GM08714 (cell line): Measurements from ENCODE around the gene CLEC7A.

Source experiments
- H3K4me3 ChIP-seq: fragments of 200-500 bp; sonication (Bioruptor generic); 2 replicates; pipeline ENCODE4 v1.5.1; 2014; ENCODE audit warnings: mild to moderate bottlenecking, low read length, inconsistent platforms
- ZNF274 ChIP-seq: IDR thresholded peaks from 2 replicates; pipeline ENCODE4 v1.6.1; 2012; ENCODE audit warnings: mild to moderate bottlenecking, low read depth, low read length

CLEC7A gene

DNA sequence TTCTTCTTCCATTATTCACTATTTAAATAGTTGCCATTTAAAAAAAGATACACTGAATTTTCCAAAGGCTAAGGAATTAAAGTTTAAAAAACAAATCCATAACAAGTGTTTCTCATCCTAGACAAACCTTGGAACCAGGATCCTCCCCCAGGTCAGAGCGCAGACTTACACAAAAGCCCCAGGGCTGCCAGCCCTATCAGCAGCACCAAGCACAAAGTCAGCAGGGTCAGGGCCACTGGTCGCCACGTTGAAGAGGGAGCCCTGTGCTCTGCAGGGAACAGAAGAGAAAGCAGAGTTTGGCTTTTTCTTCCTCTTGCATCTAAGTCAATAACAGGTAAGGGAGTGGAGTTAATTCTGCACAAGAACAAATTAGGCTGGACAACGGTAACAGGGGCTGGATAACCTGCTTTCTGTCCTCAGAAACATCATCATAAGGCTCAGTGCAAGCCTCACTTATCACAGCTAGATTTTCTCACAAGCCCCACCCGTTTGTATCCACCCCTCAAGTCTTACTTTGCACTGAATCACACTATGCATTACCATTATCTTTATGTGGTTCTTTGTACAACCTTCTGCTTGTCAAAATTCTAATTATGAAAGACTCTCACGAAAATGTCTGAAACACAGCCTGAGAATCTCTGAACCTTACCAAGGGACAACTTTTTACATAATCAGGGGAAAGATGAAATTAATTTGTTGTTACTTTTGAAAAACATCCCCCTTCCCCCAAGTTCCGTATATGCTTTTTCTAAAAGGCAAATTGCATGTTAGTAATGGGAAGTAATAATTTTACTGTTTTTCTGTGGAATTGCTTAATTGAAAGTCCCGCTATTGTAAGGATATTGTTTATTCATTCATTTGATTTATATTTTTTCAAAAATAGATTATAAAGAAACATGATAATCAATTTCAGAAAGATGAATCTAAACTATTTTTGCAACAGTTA lies 40.8 kb downstream of the CLEC7A start:
- no peak overlapping the region for H3K4me3 ChIP-seq
- TF ChIP-seq ZNF274 = no peak

DNA sequence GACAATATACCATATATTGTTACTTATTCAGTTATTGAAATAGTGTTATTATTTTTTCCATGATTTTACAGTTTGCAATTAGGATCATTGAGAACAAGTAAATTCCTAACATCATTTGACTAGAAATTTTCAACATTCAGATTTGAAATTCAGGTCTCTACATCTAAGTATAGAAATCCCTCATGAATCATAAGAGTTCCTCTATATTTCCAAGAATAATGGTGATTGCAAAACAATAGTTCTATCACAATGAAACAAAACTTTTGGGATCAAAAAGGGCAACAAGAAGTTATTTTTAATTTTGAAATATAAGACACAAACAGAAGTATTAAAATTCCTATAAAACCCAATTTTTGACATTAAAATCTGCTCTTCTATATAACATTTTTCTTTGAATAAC lies 42.0 kb downstream of the CLEC7A start:
- TF ChIP-seq ZNF274 = no peak

GRCh38 chr12:10086387-10086786 lies 43.6 kb downstream of the CLEC7A start:
- H3K4me3 ChIP-seq = no peak overlapping the region
- no peak for TF ChIP-seq ZNF274

More for the DNA sequence above, 42.0 kb downstream of the CLEC7A start:
- H3K4me3 ChIP-seq = no peak overlapping the region

GRCh38 chr12:10084733-10085132 lies 45.3 kb downstream of the CLEC7A start:
- TF ChIP-seq ZNF274 = no peak
- no peak overlapping the region for H3K4me3 ChIP-seq

- TF ChIP-seq ZNF274 = no peak
- no peak overlapping the region for H3K4me3 ChIP-seq
These were observed 47.7 kb downstream of the CLEC7A start for GRCh38 chr12:10082117-10082874.

- H3K4me3 ChIP-seq = no peak overlapping the region
These were observed 54.5 kb downstream of the CLEC7A start for GRCh38 chr12:10075451-10075850.

DNA sequence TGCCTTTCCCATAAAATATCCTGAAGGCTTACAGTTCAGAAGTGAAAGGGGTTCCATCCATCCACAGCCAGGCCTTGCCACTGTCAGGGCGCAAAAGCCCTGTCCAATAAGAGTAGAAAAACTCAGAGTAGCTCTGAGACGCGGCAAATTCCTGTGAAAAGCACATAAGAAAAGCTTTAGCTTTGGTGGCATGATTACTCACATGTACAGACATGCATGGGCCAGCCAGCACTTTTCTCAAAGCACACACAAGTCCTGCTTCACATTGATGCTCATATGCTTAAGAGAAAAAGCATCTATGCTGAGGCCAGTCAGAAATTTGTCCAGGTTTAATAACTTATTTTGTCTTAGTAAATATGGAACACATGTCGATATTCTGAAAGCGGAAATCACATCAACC lies 56.7 kb downstream of the CLEC7A start:
- H3K4me3 ChIP-seq = no peak overlapping the region
- no peak for TF ChIP-seq ZNF274

More at GRCh38 chr12:10075451-10075850, 54.5 kb downstream of the CLEC7A start:
- no peak for TF ChIP-seq ZNF274

DNA sequence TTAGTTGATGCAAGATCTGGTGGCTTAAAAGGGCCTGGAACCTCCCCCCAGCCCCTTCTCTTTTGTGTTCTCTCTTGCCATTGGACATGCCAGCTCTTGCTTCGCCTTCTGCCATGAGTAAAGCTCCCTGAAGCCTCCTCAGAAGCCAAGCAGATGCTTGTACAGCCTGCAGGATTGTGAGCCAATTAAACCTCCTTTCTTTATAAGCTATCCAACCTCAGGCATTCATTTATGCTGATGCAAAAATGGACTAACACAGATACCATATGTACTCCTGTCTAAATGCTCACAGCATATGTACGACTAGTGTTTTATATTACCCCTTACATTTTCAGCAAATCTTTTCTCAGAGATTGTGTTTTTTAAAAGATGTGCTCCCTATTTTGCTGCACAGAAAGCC lies 57.9 kb downstream of the CLEC7A start:
- TF ChIP-seq ZNF274 = no peak

DNA sequence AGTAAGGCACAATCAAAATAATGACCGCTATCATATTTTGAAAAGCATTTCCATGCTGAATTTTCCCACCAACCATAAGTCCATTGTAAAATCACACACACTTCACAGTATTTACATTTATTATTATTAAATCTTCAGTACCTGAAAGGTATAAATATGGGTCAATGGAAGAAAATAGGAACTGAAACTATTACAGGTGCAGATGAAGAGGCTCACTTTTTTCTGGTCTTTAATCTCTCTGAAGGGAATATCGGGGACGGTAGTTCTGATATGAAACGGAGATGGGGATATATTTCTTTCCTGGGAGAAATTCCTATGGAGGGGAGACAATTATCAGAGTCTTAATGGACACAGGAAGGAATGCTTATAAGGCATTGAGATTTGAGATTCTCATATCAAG lies 59.6 kb downstream of the CLEC7A start:
- no peak overlapping the region for H3K4me3 ChIP-seq

More for the DNA sequence above, 57.9 kb downstream of the CLEC7A start:
- H3K4me3 ChIP-seq = no peak overlapping the region

DNA sequence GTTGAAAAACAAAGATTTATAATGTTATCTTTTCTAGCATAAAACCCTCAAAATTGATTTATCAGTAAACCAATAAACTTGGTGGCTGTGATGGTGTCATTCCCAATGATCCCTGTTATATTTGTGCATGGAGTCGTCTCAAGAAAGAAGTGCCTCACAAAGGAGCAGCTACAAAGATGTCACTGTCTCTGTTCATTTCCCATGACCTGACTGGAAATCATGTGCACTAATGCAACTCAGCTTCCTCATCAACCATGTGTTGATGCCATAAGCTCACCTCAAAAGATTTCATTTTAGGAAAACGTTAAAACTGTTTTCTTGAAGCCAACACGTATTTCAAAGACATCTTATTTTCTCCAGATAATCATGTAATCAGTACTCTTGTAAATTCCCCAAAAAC lies 60.0 kb downstream of the CLEC7A start:
- TF ChIP-seq ZNF274 = no peak
- no peak overlapping the region for H3K4me3 ChIP-seq

More for the DNA sequence above, 59.6 kb downstream of the CLEC7A start:
- no peak for TF ChIP-seq ZNF274

- no peak for TF ChIP-seq ZNF274
These were observed 60.9 kb downstream of the CLEC7A start for GRCh38 chr12:10069099-10069498.

GRCh38 chr12:10068644-10069043 lies 61.4 kb downstream of the CLEC7A start:
- no peak for TF ChIP-seq ZNF274
- no peak overlapping the region for H3K4me3 ChIP-seq

More at GRCh38 chr12:10069099-10069498, 60.9 kb downstream of the CLEC7A start:
- H3K4me3 ChIP-seq = no peak overlapping the region

DNA sequence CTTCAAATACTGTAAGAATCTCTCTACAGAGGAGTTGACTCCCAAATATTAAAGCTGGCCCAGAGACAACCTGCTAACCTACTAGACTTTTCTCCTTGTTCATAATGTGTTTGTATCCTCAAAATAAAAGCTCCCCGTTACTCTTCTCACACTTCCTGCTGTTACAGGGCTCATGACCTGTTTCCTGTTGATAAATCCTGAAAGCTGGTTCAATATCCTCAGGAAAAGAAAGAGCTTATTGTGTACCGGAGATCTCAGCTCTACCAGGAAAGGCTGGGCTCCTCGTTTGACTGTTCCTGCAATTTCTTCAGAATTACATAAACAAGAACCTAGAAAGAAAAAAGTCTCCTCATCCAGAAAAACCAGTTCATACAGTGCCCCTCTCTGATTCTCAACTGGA lies 62.1 kb downstream of the CLEC7A start:
- TF ChIP-seq ZNF274 = no peak
- no peak overlapping the region for H3K4me3 ChIP-seq

DNA sequence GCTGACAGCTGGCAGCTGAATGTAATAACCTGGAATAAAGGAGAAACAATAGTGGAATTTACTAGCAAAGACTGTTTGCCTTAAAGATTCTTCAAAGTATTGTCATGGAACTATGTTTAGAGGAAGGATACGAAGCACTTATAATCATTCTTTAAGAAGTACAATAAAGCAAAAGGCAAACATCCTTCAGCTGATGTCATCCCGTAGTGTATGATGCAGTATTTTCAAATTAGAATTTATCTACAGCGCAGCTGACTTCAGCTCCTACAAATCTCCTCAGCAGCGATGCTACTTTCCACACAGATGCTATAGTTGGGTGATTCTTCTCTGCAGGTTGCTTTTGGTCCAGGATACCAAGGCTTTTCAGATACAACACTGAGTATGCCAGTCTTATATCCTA lies 62.7 kb downstream of the CLEC7A start:
- no peak for TF ChIP-seq ZNF274
- no peak overlapping the region for H3K4me3 ChIP-seq
